ENCODE data around the gene GRK6.

GRK6 gene

GRCh38 chr5:177426566-177427210, at the start of gene GRK6:
Gene GRK6 (plus strand): TSS chr5:177426676. CDS start chr5:177426846, 170 bp downstream.
- peak within 1 kb of the TSS; percentile 97 for H3K4me3 ChIP-seq
- peak within 1 kb of the TSS; percentile 98 for H3K4me2 ChIP-seq
- H3K9ac ChIP-seq: peak within 1 kb of the TSS; percentile 99
- H3K9me3 ChIP-seq: no peaks in the 10 kb centered on the region
- H3K36me3 ChIP-seq: no peaks in the 10 kb centered on the region
- no peak for TF ChIP-seq Cebpa-rat (IDR thresholded peaks at IDR 0.05)
- H4K20me1 ChIP-seq: peaks cover 20% of the 10 kb centered on the region
- peaks cover 55% of the 10 kb centered on the region for H3K4me1 ChIP-seq
- H3K27me3 ChIP-seq: no peaks in the 10 kb centered on the region
- peak within 1 kb of the TSS; percentile 99 for H3K27ac ChIP-seq

- H3K4me1 ChIP-seq: peaks cover 55% of the 10 kb centered on the region
- H3K36me3 ChIP-seq: no peaks in the 10 kb centered on the region; the same call in 1 of the 2 replicates
- no peaks in the 10 kb centered on the region for H3K9me3 ChIP-seq
- H3K4me2 ChIP-seq: no peak overlapping the region
- no peaks in the 10 kb centered on the region for H4K20me1 ChIP-seq
- no peak overlapping the region for H3K27ac ChIP-seq
- H3K9ac ChIP-seq: no peak overlapping the region
- no peaks in the 10 kb centered on the region for H3K27me3 ChIP-seq
- H3K4me3 ChIP-seq: no peak overlapping the region
- TF ChIP-seq Cebpa-rat (IDR thresholded peaks at IDR 0.05): no peak
Observed at GRCh38 chr5:177377851-177378776, 48.4 kb upstream of the GRK6 start.

DNA sequence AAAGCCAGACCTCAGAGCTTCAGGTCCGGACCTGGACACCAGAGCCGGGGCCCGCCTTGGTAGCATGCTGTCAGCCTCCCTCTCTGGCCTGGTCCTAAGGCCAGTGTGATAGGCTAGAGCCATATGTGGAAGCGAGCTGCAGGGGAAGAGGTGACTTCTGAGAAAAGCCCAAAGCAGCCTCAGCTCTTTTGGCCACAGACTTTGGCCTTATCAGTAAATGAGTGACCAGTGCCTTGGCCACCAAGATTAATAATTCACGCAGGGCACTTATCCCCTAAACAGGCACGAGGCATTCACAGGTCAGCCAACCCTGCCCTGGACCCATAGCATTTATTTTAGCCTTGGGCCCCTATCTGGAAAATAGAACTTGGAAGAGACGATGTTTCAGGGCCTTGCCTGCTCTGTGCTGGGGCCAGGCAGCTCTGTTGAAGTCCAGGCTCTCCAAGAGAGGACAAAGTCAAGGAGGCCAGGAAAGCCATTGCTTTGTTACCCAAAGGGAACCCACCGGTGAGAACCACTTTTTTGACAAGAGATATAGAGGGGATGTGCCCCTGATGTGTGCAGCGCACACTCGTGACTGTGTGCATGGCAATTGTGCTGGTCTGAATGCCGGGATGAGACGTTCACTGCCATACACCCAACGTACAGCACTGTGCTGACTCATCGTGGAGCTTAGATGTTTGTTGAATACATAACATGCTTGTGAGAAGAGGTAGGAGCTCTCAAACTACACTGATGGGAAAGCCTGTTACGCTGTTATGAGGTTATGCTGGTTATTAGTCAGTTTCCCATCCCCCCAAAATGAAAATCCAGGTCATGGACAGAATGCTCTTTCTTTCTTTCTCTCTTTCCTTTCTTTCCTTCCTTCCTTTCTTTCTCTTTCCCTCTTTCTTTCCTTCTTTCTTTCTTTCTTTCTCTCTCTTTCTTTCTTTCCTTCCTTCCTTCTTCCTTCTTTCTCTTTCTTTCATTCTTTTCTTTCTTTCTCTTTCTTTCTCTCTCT, 47.3 kb upstream of the GRK6 start:
- Histone ChIP-seq H3K9me3 (no peaks in the 10 kb centered on the region), H3K4me1 (peaks cover 56% of the 10 kb centered on the region), H3K9ac (no peak overlapping the region), H3K27ac (no peak overlapping the region; the same call in 1 of the 2 replicates), H3K27me3 (no peaks in the 10 kb centered on the region), H3K36me3 (no peaks in the 10 kb centered on the region), H3K4me3 (no peak overlapping the region), H3K4me2 (no peak overlapping the region), H4K20me1 (no peaks in the 10 kb centered on the region)
- TF ChIP-seq Cebpa-rat (IDR thresholded peaks at IDR 0.05): no peak

- TF ChIP-seq Cebpa-rat (IDR thresholded peaks at IDR 0.05): no peak
- no peak overlapping the region for H3K9ac ChIP-seq
- no peaks in the 10 kb centered on the region for H3K36me3 ChIP-seq
- H3K27me3 ChIP-seq: no peaks in the 10 kb centered on the region
- no peak overlapping the region for H3K27ac ChIP-seq
- H3K4me3 ChIP-seq: no peak overlapping the region
- peaks cover 59% of the 10 kb centered on the region for H3K4me1 ChIP-seq
- H4K20me1 ChIP-seq: no peaks in the 10 kb centered on the region
- no peaks in the 10 kb centered on the region for H3K9me3 ChIP-seq
- no peak overlapping the region for H3K4me2 ChIP-seq
Observed at GRCh38 chr5:177380805-177381126, 45.7 kb upstream of the GRK6 start.

DNA sequence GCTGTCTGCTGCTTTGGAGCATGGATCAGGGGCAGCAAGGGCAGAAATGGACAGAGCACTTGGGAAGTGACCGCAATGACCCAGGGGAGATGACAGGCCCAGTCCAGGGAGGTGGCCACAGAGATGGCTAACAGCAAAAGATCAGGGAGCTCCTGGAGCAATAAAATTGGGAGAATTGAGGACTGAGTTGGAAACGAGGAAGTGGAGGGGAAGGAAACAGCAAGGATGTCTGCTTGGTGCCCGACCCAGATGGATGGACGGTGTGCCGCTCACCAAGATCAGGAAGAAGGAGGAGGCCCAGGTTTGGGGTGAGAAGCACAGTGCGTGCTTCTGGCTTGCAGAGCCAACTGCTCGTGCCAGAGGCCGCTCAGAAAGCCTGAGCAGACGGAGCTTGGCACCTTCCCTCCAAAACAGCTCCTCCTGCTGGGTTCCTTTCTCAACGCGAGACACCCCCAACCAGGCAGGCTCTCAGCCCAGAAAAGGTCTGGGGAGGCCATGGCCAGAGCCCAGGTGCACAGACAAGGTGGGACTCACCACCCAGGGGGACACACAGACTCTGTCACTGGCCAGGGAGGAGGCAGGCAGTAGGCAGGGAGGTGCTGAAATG, 44.0 kb upstream of the GRK6 start:
- H3K27me3 ChIP-seq: no peaks in the 10 kb centered on the region
- peak overlapping the region; percentile 46 for H3K4me2 ChIP-seq
- H3K4me3 ChIP-seq: no peak overlapping the region
- H3K36me3 ChIP-seq: no peaks in the 10 kb centered on the region
- H3K4me1 ChIP-seq: peaks cover 63% of the 10 kb centered on the region
- no peak for TF ChIP-seq Cebpa-rat (IDR thresholded peaks at IDR 0.05)
- H3K9me3 ChIP-seq: no peaks in the 10 kb centered on the region
- H4K20me1 ChIP-seq: no peaks in the 10 kb centered on the region
- H3K9ac ChIP-seq: no peak overlapping the region
- H3K27ac ChIP-seq: no peak overlapping the region

GRCh38 chr5:177383181-177383580, 43.3 kb upstream of the GRK6 start:
- no peak overlapping the region for H3K27ac ChIP-seq
- no peaks in the 10 kb centered on the region for H3K9me3 ChIP-seq
- no peak overlapping the region for H3K9ac ChIP-seq
- H4K20me1 ChIP-seq: no peaks in the 10 kb centered on the region
- H3K4me2 ChIP-seq: peak overlapping the region; percentile 46
- peaks cover 70% of the 10 kb centered on the region for H3K4me1 ChIP-seq
- no peaks in the 10 kb centered on the region for H3K27me3 ChIP-seq
- no peak for TF ChIP-seq Cebpa-rat (IDR thresholded peaks at IDR 0.05)
- H3K4me3 ChIP-seq: no peak overlapping the region
- H3K36me3 ChIP-seq: no peaks in the 10 kb centered on the region

GRCh38 chr5:177384134-177384533, 42.3 kb upstream of the GRK6 start, which contains the start of gene SLC34A1:
Gene SLC34A1 (plus strand): TSS chr5:177384434. CDS start chr5:177385742, 1,308 bp downstream.
- Histone ChIP-seq H3K9me3 (no peaks in the 10 kb centered on the region), H3K36me3 (no peaks in the 10 kb centered on the region), H3K4me1 (peaks cover 79% of the 10 kb centered on the region), H3K27me3 (no peaks in the 10 kb centered on the region), H3K4me2 (peak within 1 kb of the TSS; percentile 46; the same call in 1 of the 2 replicates), H3K4me3 (no peak within 1 kb of the TSS), H3K27ac (no peak within 1 kb of the TSS), H3K9ac (no peak within 1 kb of the TSS), H4K20me1 (no peaks in the 10 kb centered on the region)
- TF ChIP-seq Cebpa-rat (IDR thresholded peaks at IDR 0.05): no peak

DNA sequence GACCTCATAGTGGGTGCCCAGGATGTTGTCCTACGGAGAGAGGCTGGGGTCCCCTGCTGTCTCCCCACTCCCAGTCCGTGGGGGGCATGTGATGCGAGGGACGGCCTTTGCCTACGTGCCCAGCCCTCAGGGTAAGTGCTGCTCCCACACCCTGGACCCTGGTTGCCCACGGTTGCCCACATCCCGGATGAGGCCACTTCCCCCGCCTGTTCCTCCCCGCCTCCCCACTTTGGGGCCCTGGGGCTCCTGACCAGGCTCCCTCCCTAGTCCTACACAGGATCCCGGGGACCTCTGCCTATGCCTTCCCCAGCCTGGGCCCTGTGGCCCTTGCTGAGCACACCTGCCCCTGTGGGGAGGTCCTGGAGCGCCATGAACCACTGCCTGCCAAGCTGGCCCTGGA, 40.8 kb upstream of the GRK6 start:
- Histone ChIP-seq H3K27me3 (no peaks in the 10 kb centered on the region), H3K4me3 (no peak overlapping the region), H4K20me1 (no peaks in the 10 kb centered on the region), H3K27ac (no peak overlapping the region), H3K9ac (no peak overlapping the region), H3K36me3 (no peaks in the 10 kb centered on the region), H3K4me1 (peaks cover 84% of the 10 kb centered on the region), H3K9me3 (no peaks in the 10 kb centered on the region), H3K4me2 (peak overlapping the region; percentile 76)
- TF ChIP-seq Cebpa-rat (IDR thresholded peaks at IDR 0.05): no peak

- Histone ChIP-seq H3K9me3 (no peaks in the 10 kb centered on the region), H4K20me1 (no peaks in the 10 kb centered on the region), H3K9ac (no peak overlapping the region), H3K4me2 (peak overlapping the region; percentile 76; the same call in 1 of the 2 replicates), H3K27ac (no peak overlapping the region), H3K36me3 (no peaks in the 10 kb centered on the region), H3K4me1 (peaks cover 84% of the 10 kb centered on the region), H3K27me3 (no peaks in the 10 kb centered on the region), H3K4me3 (no peak overlapping the region)
- TF ChIP-seq Cebpa-rat (IDR thresholded peaks at IDR 0.05): no peak
Observed at GRCh38 chr5:177386542-177386941, 39.9 kb upstream of the GRK6 start.
